T-helper 1 cell treated with Interleukin-12 subunit alpha and Interleukin-12 subunit beta and Interleukin-4 antibody, amounts not matched to agents 30 ng/mL and 1 ng/mL, for 36 hours (primary cell): Measurements from ENCODE around the gene USH1C. TPM values are rescaled to one million over a fixed set of nuclear protein-coding genes. Genes with fewer than 3 reads are reported as not detected.

Experiments
- intact Hi-C: fragments of 100-400 bp; cut with micrococcal nuclease; formaldehyde crosslinking; loops from one replicate; pipeline ENCODE4 v1.15.1; 2024
- total RNA-seq: library from RNA; stranded (reverse); gene quantifications from 2 replicates; pipeline ENCODE4 v1.2.3, GENCODE V29; 2022

Gene USH1C
- total RNA-seq, 1 donor from 2014 or later = not detected

DNA sequence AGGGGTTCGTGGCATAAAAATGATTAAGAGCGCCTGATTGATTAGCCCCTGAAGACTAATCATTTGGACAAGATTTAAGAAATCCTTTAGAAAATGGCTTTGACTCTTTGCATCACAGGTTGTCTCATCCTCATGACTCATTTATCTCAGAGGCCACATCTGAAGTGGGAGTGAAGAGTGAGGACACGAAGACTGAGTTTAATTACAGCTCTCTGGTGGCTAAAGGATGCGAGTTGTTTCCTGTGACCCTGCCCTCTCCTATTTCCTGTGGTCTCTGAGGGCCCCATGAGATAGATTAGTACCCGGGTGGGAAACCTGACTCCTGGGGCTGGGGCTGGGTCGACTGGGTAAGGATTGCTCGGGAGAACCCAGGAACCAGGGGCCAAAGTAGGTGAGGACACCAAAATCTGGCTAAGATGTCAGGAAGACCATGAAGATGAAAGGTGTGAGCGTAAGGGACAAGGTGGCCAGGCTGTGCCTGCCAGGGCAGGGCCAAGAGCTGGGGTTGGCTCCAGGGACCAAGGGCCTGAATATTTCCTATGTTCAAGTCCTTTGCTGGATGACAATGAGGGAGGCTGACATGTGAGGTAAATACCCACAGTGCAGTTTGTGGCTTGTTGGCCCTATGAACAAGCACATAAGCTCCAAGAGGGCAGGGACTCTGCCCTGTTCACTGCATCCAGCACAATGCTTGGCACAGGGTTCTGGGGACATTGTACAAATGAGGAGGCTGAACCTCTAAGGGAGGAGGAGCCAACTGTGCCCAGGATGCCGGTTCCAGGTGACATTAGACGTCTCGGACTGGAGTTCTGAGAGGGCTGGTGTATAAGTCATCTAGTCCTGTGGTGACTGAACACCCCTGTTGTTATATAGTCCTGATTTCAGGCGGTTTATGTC lies 6.5 kb upstream of the USH1C start:
- intact Hi-C loops = no loop called here

DNA sequence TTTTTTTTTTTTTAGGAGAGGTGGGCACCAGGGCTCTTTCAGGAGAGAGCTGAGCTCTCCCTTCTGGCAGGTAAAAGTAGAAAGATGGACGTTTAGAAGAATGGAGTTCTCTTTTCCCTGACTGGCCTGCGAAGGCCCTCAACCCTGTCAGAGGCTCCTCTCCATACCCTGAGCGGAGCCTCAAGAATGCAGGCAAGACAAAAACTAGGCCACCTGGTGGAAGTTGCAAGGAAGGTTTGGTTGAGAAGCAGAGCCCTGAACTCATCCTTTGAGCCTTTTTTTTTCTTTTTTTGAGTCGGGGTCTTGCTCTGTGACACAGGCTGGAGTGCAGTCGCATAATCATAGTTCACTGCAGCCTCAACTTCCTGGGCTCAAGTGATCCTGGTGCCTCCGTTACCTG lies 4.2 kb upstream of the USH1C start:
- intact Hi-C loops = no loop called here

DNA sequence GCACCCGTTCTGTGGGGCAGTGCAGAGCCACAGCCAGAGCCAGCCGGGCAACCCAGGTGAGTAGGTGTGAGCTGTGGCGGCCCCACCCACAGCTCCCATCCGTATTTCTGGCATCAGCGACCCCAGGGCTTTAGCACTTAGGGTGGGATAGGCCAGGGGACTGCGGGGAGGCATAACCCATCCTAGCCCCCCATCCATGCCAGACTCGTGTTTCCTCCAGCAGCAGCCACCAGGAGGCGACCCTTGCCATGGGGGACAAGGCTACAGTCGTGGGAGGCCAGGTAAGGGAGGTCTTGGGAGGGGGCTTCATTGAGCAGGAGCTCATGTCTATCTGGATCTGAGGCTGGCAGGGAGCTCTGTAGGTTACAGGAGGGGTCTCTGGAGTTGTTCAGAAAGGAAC lies 3.7 kb upstream of the USH1C start:
- intact Hi-C loops = no loop called here

GRCh38 chr11:17547051-17547577 lies 2.9 kb upstream of the USH1C start, which contains the start of gene OTOG:
TSS of gene OTOG (plus strand) at chr11:17547259. CDS start at chr11:17547373, 114 bp downstream.
- intact Hi-C loops = no loop called here

DNA sequence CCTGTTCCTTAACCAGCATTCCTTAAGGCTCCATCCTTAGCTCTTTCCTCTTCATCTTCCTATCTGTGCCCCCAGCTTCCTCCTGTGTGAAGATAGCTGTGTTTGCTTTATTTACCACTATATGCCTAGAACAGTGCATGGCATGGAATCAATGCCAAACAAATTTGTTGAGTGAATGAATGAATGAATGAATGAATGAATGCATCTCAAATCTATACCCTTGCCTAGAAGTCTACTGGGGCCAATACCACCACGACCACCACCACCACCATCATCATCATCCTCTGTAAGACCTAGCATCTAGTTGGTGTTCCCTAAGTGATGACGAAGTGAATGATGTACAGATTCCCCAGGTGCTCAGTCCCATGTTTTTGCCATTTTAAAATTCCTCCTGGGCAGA lies 2.0 kb upstream of the USH1C start:
- intact Hi-C loops = no loop called here

DNA sequence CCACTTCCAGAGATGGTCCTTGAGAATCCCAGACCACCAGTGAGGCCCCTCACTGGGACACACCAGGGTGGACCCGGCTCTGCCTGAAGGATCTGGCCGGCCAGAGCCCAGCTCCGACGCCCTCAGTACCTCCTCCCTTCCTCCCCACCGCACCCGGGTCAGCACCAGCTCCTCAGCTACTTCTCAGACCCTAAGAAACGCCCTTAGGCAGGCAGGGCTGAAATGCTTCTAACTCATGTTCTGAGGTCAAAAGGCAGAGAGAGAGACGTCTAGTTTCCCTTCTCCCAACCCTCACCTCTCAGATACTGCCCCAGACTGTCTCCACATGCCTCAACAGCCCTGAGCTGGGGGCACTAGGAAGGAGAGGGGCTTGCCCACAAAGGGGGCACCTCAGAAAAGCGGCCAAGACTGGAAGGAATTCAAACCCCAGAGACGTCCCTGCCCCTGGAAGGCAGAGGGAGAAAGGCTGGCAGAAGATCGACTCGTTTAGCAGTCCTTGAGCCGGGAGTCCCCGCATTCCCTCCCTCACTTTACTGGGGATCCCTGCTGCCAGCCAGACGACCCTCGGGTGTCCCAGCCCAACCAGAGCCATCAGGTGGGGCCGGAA lies 539 bp downstream of the USH1C start:
- intact Hi-C loops = no loop called here

DNA sequence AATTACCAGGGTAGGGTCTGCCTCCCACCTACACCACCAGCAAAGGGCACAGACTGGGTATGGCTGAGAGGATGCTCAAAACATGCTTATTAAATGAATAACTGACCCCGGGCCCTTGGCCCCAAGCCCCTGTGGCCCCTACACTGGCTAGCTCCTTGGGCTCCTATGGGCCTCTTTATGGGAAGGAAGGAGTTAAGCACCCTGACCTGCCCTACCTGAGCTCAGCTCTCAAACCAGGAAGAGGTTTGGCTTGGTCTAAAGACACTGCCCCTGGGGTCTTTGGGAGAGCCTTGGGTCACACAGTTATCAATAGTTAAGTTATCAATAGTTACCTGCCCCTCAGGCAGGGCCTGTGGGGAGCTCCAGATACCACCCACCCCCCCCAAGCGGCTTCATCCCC lies 1.2 kb downstream of the USH1C start:
- intact Hi-C loops = no loop called here

DNA sequence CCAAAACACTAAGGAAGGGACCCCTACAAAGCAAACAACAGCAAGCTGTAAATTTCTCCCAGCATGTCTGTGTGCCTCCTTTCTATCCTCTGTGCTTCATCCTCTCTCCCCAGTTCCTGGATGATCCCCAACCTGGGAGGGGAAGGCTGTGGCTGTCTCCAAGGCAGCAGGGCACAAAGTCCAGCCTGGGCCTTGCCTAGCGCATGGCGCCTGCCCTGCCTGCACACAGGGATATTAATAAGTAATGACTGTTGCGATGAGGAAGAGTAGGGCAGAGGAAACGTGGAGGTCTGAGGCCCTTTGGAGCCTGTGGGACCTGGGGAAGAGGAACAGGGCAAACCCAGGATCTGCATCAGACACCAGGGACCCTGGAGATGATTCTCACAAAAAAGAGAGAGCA lies 2.0 kb downstream of the USH1C start:
- intact Hi-C loops = no loop called here

DNA sequence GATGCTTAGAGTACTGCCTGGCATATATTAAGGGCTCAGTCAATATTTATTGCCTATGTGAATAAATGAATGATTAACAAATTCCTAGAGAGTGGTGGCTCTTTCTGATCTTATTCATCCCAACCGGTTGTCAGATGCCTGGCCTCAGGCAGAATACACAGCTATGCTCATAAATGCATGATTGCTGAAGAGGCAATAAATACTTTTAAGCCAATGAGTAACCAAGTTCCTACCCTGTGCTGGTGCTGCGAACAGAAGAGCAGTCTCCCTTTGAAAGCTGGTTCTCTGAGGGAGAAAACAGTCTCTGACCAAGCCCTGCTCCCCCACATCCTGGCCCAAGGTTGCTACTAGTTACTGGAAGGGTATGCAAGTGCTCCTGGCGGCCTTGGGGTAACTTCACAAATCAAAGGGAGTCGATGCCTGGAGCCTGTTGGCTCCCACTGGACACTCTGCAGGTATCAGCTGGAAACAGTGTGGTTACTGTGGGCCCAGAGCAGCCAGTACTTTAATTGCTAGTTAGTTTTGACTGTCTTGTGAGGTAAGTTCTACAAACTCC lies 2.8 kb downstream of the USH1C start:
- intact Hi-C loops = no loop called here

- intact Hi-C loops = no loop called here
Measured at GRCh38 chr11:17540807-17541206, 3.4 kb downstream of the USH1C start.

DNA sequence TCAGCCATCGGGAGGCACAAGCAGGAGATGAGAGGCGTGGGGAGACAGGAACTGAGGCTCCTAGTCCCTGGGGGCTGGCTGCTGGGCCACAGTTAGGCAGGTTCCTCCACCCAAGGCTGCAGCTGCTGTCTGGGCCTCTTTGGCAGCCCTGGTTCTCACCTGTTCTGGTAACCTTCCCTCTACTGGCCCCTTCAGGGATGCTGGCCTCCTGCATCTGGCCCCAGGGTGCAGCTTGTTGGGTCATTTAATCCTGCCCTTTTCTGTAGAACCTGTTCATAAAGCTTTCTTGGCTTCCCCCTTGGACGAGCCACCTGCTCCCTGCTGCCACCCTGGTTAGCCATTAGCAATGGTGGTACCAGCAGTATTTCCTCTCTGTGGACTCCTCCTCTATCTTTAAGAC lies 5.5 kb downstream of the USH1C start:
- intact Hi-C loops = no loop called here

DNA sequence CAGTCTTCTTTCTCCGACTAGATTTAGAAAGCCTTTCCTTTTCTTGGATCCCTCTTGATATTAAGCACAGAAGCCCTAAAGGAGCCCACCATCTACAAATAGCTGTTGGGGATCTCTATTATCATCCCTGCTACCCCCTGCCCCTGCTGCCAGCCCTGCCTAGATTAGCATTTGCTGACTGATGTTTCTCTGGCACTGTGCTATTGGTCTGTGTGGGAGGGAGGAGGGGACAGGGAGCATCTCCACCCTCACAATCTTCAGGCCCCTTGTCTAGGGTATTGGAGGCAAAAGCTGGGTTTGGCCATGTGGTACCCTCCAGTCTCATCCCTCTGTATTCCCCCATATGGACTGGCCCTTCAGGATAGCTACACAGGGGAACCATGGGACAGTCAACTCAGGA lies 6.2 kb downstream of the USH1C start:
- intact Hi-C loops = no loop called here

DNA sequence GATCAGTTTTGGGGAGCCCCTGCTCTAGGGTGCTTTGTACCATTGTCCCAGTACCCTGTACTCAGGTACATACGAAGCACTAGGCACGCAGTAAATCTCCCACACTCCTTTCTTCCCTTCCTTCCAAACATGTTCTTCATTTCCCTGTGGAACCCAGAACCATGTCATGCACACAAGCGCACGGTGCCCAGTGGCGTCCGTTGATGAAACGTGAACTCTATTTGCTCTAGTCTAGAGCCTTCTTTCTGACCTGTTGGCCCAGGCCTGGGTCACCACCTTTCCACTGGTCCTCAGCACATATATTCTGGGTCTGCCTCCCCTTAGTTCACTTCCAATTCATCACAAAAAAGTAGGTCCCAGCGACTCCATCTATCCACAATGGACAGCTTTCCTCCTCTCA lies 7.0 kb downstream of the USH1C start:
- intact Hi-C loops = no loop called here

- intact Hi-C loops = no loop called here
Measured at GRCh38 chr11:17535488-17535887, 8.7 kb downstream of the USH1C start.

GRCh38 chr11:17533778-17534415 lies 10.3 kb downstream of the USH1C start:
- intact Hi-C loops = no loop called here

DNA sequence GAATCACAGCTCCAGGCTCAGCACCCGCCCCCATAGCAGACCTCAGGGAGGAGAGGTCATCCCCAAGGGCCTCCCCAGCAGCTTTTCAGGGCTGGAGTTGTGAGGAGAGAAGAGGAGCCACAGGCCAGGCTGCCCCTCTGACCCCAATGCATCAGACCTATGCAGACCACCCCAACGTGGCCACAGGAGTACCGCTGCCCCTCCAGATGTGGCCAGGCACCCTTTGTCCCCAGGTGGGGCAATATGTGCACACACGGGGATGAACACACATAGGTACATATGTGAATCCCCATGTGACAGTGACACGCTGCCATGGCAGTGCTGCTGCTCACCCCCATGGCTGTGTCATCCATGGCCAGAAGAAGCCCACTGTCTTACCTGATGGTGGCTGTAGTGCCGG lies 10.9 kb downstream of the USH1C start:
- intact Hi-C loops = no loop called here

DNA sequence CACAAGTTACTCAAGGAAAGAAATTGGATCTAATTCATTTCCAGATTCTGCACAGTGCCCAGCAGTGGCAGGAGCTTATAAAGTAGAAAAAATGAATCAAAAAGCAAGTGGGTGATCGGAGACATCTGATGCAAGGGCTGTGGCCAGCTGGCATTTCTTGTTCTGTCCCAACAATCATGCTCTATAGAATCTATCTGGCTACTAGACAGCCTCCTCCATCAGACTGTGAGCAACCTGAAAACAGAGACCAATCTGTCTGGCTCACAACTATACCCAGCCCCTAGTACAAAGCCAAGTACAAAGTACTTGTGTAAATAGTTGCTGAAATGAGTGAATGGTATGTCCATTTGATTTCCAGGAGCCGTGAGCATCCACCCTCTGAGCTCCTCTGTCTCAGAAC lies 11.4 kb downstream of the USH1C start:
- intact Hi-C loops = no loop called here

DNA sequence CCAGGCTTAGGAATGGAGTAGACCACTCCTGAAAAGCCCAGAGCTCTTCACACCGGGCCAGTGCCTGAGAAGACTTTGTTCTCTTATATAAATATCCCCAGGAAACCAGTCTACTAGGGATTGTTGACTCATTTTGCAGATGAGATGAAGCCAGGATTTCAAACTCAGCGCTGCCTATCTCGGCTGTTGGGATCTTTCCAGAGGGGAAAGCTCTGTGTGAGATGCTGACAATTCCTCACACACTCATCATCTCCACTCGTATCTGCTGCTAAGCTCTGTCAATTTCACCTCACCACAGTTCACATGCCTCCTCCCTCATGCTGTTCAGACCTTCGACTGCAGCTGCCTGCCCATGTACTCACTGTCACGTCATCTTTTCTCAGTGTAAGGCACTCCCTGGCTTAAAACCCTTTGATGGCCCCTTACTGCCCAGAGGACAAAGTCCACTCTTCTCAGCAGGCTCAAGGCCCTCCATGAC lies 12.5 kb downstream of the USH1C start:
- intact Hi-C loops = no loop called here

DNA sequence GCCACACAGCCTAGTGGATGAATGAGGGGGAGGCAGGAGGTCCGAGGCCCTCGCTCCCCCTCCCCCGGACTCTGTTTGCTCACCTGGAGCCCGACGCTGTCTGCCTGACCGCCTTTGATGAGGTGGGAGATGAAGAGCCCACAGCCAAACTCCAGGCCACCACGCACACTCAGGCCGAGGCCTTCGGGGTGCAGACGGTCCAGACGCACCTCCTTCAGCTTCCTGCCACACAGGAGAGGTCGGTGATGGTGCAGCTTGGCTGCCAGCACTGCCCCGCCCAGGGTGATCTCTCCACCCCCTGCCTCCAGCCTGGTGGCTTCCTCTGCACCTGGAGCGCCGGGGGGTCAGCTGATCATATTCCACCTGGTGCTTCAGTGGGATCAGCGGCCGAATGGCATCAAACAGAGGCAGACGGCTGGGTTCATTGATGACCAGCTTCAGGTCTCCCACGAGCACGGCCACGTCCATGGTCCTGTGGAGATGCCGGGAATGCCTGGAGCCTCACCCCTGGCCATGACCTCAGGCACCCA lies 13.1 kb downstream of the USH1C start:
- intact Hi-C loops = no loop called here

DNA sequence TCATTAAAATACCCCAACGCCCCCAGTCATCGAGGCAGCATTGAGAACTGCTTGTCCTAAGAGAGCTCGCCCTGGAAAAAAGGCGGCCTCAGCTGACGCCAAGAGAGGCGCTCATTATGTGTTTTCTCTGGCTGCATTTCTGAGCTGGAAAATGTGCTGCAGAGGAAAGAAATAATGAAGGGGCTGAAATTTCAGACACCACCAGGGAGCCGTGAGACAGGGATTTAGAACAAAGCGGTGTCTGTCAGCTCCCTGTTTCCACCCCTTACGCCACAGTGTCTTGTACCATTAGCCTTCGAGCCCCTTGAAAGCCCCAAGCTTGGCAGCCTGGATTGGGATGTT lies 14.4 kb downstream of the USH1C start:
- intact Hi-C loops = no loop called here
